Endothelial cell of umbilical vein (primary cell): ENCODE results near the gene RGS1. TPM values are rescaled to one million over a fixed set of nuclear protein-coding genes. Genes with fewer than 3 reads are reported as not detected.

ENCODE experiments used
- BruUV-seq: library from RNA; stranded (reverse); fragments of 400-500 nt; replicated peaks from 2 replicates; lab custom pipeline; 2021; lab: Mats Ljungman, UMichigan
- CTCF ChIA-PET: fragments of 300-600, 350-600 bp; sonication (Branson Sonifier 250); formaldehyde crosslinking; loops from one replicate; lab custom pipeline; 2021; ENCODE audit warnings: antibody characterized with exemption, inconsistent platforms; lab: Charles Lee
- POLR2A ChIA-PET: fragments of 300-600, 350-600 bp; sonication (Branson Sonifier 250); formaldehyde crosslinking; loops from one replicate; lab custom pipeline; 2021; ENCODE audit warnings: antibody characterized with exemption, inconsistent platforms; lab: Charles Lee
- DNase-seq: peaks from one replicate; pipeline ENCODE4 v3.0.0-alpha.2; 2011; ENCODE audit warnings: low read depth, low spot score
- FAIRE-seq: peaks from 2 replicates; lab custom pipeline; 2011; peaks lifted over from hg19 to GRCh38; lab: Jason Lieb, UNC
- H2AFZ ChIP-seq: 2 replicates; pipeline ENCODE4 v1.6.0; 2012; ENCODE audit warnings: low read depth, low read length, control low read depth, inconsistent platforms
- H3K27ac ChIP-seq: 2 replicates; pipeline ENCODE4 v1.5.1; 2011; ENCODE audit warnings: low read depth, mild to moderate bottlenecking, control low read depth, low read length, moderate library complexity; ENCODE audit not compliant: insufficient read depth
- H3K27me3 ChIP-seq, 2 experiments: 2 replicates each; pipeline versions ENCODE4 v1.6.0 to v1.6.1; 2011; ENCODE audit warnings: low read length in 2 of 2, mixed read lengths in 1 of 2; ENCODE audit not compliant: control insufficient read depth in 2 of 2, insufficient read depth in 2 of 2
- H3K36me3 ChIP-seq, 2 experiments: 2 replicates in 1 of 2; 3 replicates in 1 of 2; pipeline ENCODE4 v1.5.1; 2011; ENCODE audit warnings: low read length in 2 of 2, mild to moderate bottlenecking in 1 of 2, moderate library complexity in 1 of 2; ENCODE audit not compliant: control insufficient read depth in 2 of 2, insufficient read depth in 2 of 2; ENCODE audit errors: extremely low read depth in 1 of 2
- H3K4me1 ChIP-seq: 3 replicates; pipeline ENCODE4 v1.5.1; 2011; ENCODE audit warnings: mild to moderate bottlenecking, low read length; ENCODE audit not compliant: control insufficient read depth, insufficient read depth; ENCODE audit errors: extremely low read depth
- H3K4me2 ChIP-seq: 2 replicates; pipeline ENCODE4 v1.6.1; 2011; ENCODE audit warnings: low read length, control low read depth, mixed read lengths; ENCODE audit not compliant: insufficient read depth
- H3K4me3 ChIP-seq, 3 experiments: fragments of 200-600 bp in 1 of 3; sonication (generic), shearing (Covaris generic) in 1 of 3; replicated peaks in 1 of 3; 2 replicates each; pipeline ENCODE4 v1.5.1; 2011 to 2016; ENCODE audit warnings: control low read depth in 3 of 3, low read length in 3 of 3, mild to moderate bottlenecking in 2 of 3, inconsistent platforms in 1 of 3, low read depth in 1 of 3, moderate library complexity in 1 of 3; ENCODE audit not compliant: insufficient read depth in 1 of 3
- H3K79me2 ChIP-seq: 2 replicates; pipeline ENCODE4 v1.6.0; 2012; ENCODE audit warnings: low read length, inconsistent platforms; ENCODE audit not compliant: control insufficient read depth, insufficient read depth
- H3K9ac ChIP-seq: replicated peaks from 2 replicates; pipeline ENCODE3; 2011; ENCODE audit warnings: low read length, control low read depth; ENCODE audit not compliant: insufficient read depth; ENCODE audit errors: extremely low read depth
- H3K9me1 ChIP-seq: replicated peaks from 3 replicates; pipeline ENCODE4 v1.6.0; 2011; ENCODE audit warnings: mild to moderate bottlenecking, low read length; ENCODE audit not compliant: control insufficient read depth, insufficient read depth; ENCODE audit errors: extremely low read depth
- H3K9me3 ChIP-seq: replicated peaks from 2 replicates; pipeline ENCODE4 v1.5.1; 2012; ENCODE audit warnings: low read length, inconsistent platforms; ENCODE audit not compliant: control insufficient read depth, insufficient read depth
- H4K20me1 ChIP-seq: replicated peaks from 2 replicates; pipeline ENCODE3; 2011; ENCODE audit warnings: mild to moderate bottlenecking, low read length; ENCODE audit not compliant: control insufficient read depth, insufficient read depth; ENCODE audit errors: extremely low read depth
- CTCF ChIP-seq, 2 donors: IDR thresholded peaks; 1 replicate in 1 of 2; 2 replicates in 1 of 2; pipeline ENCODE4 v1.5.1; 2011; ENCODE audit warnings: low read length in 2 of 2, mild to moderate bottlenecking in 2 of 2, moderate library complexity in 2 of 2, control low read depth in 1 of 2, inconsistent platforms in 1 of 2, low read depth in 1 of 2; ENCODE audit not compliant: insufficient read depth in 1 of 2; ENCODE audit errors: extremely low read depth in 1 of 2
- EZH2 ChIP-seq: IDR thresholded peaks from 2 replicates; pipeline ENCODE4 v1.6.1; 2012; ENCODE audit warnings: borderline replicate concordance, low read depth, mild to moderate bottlenecking, moderate library complexity, low read length, inconsistent platforms; ENCODE audit not compliant: severe bottlenecking
- FOS ChIP-seq: IDR thresholded peaks from 2 replicates; pipeline ENCODE4 v1.6.1; 2011; ENCODE audit warnings: mild to moderate bottlenecking, low read length, moderate library complexity, borderline replicate concordance; ENCODE audit not compliant: insufficient read depth
- GATA2 ChIP-seq: IDR thresholded peaks from 2 replicates; pipeline ENCODE4 v1.7.0; 2011; ENCODE audit warnings: low read depth, mild to moderate bottlenecking, moderate library complexity, mixed read lengths, low read length; ENCODE audit not compliant: insufficient read length, insufficient read depth
- JUN ChIP-seq: IDR thresholded peaks from 2 replicates; pipeline ENCODE4 v1.6.1; 2011; ENCODE audit warnings: borderline replicate concordance, low read depth; ENCODE audit not compliant: insufficient read length, insufficient read depth
- MAX ChIP-seq: IDR thresholded peaks from 2 replicates; pipeline ENCODE4 v1.6.1; 2011; ENCODE audit not compliant: insufficient read depth, insufficient read length
- MYC ChIP-seq: IDR thresholded peaks from one replicate; pipeline ENCODE4 v1.6.1; 2011; ENCODE audit warnings: mild to moderate bottlenecking, low read depth, low read length
- POLR2A ChIP-seq: IDR thresholded peaks from 2 replicates; pipeline ENCODE4 v1.6.1; 2012; ENCODE audit warnings: low read depth, mild to moderate bottlenecking, control low read depth, low read length
- POLR2AphosphoS5 ChIP-seq: IDR thresholded peaks from 2 replicates; pipeline ENCODE4 v1.6.1; 2012; ENCODE audit warnings: low read depth, mild to moderate bottlenecking, control low read depth, low read length, moderate library complexity; ENCODE audit not compliant: insufficient read depth
- dilution Hi-C: fragments of 300-500 bp; cut with MboI; formaldehyde crosslinking; loops from one replicate; pipeline ENCODE4 v1.15.0; 2019; ENCODE audit warnings: low sequenced_read_pairs; ENCODE audit not compliant: extremely low pct_ligation_motif_present
- intact Hi-C: fragments of 100-400 bp; cut with micrococcal nuclease; formaldehyde crosslinking; loops from one replicate; pipeline ENCODE4 v1.10.0; 2022
- polyA plus RNA-seq, 4 experiments: library from polyadenylated mRNA; depleted of rRNA in 3 of 4; stranded (reverse) in 3 of 4; unstranded in 1 of 4; fragments of >200 nt; gene quantifications; 2 replicates each; pipeline versions ENCODE4 v1.2.1 to v1.2.3, GENCODE V29; 2011 to 2012; ENCODE audit warnings: missing spikeins in 1 of 4
- total RNA-seq: library from RNA; stranded (reverse); gene quantifications from 2 replicates; pipeline ENCODE4 v1.2.3, GENCODE V29; 2021

RGS1 gene
- total and polyA plus RNA-seq, 2 donors (not counting 3 experiments of a cell fraction or from before 2014, with no cell fraction given), result not detected

GRCh38 chr1:192603218-192603787 lies 27.7 kb downstream of the RGS1 start:
- Histone ChIP-seq H3K4me1 (peaks cover 3% of the 10 kb centered on the region), H3K9ac (no peak overlapping the region), H3K9me3 (no peaks in the 10 kb centered on the region), H3K27ac (no peak overlapping the region), H3K36me3 (no peaks in the 10 kb centered on the region), H3K9me1 (no peaks in the 10 kb centered on the region), H2AFZ (no peak overlapping the region), H3K79me2 (no peaks in the 10 kb centered on the region), H3K27me3 (no peaks in the 10 kb centered on the region), H3K4me3 (no peak overlapping the region), H4K20me1 (no peaks in the 10 kb centered on the region), H3K4me2 (no peak overlapping the region)
- FAIRE-seq, result no peak
- intact Hi-C loops (no loop called here), dilution Hi-C loops (no loop called here)
- ChIA-PET CTCF (interaction anchor here (1.1 kb wide), 1 partner anchor 129 kb away, joined by 3 read pairs; no protein-coding TSS in a partner anchor), POLR2A (no interaction called here)
- TF ChIP-seq JUN (no peak), GATA2 (no peak), POLR2A (no peak), MYC (no peak), FOS (no peak), EZH2 (no peak), POLR2AphosphoS5 (no peak), CTCF (IDR thresholded peaks at IDR 0.05; ENCODE audit: extremely low read depth in 1 of 2, insufficient read depth in 1 of 2, low read depth in 1 of 2, low read length in 2 of 2) (no peak), MAX (no peak)
- BruUV-seq, result no TSS peak
- no peak for DNase-seq
